NCI-H526 (cell line): ENCODE data around the gene UMPS.

Source experiments
- DNase-seq, 2 experiments: peaks; one replicate each; lab custom pipeline; 2025; lab: John Stamatoyannopoulos, UW

UMPS gene

DNA sequence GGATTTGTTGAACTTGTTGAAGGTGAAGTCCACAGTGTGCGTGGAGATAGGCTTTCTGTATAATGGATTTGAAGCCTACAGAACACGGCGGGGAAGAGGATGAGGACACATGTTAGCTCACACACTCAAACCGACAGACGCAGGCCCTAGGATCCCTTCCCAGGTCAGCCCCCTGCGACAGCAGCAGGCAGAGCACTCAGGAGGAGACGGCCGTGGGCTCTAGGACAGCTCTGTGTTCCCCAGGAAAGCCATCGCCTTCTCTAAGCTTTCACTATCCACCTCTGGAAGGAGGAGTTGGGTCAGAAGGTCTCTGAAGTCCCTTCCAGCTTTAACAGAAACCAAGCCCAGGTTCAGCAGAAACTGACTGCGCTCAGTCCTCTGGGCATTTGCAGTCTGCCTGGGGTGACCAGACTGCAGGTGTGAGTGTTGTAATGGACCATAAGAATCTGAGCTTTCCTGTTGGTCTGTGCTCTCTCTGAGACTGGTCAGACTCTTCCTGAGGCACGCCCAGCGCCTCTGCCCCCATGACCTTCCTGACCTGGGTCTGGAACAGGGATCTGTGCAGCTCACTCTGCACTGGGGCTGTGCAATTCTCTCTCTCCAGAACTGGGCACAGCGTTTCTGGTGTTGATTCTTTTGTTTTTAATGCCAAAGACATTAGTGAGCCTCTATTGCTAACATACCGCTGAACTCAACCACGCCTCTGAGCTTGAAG, 33.5 kb downstream of the UMPS start:
- no peak for DNase-seq

- DNase-seq: no peak
Observed at GRCh38 chr3:124764746-124765145, 34.5 kb downstream of the UMPS start.

DNA sequence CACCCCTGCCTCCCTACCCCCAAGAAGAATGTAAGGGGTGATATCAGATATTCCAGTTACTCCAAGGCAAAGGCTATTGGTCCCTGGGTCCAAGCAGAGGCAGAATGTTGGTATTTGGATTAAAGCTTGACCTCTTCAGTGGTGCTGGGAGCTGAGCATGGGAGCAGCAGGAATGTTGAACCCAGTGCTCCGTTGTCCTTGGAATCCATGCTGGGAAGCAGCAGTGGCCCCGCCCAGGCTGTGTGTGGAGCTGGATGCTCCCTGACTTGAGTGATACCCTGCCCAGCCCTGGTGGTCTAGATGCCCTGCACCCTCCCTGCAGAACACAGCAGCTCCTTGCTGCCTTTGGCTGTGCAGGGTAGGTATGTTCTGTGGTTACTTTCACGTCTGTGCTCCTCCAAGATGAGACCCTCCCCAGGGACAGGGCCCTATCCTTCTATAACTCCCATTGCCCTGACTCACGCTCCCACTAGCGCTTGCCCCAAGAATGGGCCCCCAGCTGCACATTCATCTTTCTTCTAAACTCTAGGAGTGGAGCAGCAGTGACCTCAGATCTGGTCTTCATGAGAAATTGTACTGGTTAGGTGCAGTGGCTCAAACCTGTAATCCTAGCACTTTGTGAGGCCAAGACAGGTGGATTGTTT, 35.1 kb downstream of the UMPS start:
- no peak for DNase-seq

GRCh38 chr3:124766113-124767095, 36.2 kb downstream of the UMPS start:
- no peak for DNase-seq

- no peak for DNase-seq
Observed at GRCh38 chr3:124767264-124767663, 37.0 kb downstream of the UMPS start.

DNA sequence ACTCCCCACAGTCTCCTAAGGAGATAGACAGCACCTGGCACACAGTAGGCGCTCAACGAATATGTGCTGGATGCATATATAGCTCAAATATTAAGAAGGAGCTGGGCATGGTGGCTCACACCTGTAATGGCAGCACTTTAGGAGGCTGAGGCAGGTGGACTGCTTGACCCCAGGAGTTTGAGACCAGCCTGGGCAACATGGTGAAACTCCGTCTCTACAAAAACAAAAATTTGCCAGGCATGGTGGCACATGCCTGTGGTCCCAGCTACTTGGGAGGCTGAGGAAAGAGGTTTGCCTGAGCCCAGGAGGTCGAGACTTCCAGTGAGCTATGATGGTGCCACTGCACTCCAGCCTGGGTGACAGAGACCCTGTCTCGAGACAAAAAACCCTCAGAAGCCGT, 37.4 kb downstream of the UMPS start:
- no peak for DNase-seq

DNA sequence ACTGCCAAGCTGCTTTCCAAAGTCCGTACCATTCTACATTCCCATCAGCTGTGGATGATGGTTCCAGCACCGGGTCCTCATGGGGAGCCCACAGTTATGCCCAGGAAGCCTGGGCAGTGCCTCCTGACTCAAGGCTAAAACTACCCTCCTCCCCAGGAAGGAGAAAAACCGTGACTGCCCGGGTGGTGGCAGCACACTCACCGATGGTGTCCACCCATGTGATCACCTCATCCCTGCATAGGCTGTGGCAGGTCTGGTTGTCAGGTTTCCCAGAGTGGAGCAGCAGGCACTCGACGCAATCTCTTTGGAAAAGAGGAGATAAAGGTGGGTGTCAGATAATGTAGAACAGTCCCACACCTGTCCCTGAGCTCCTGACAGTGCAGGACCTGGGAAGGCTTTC, 38.6 kb downstream of the UMPS start:
- DNase-seq: peak; percentile 43 to 72

- DNase-seq: no peak
Observed at GRCh38 chr3:124769462-124769861, 39.2 kb downstream of the UMPS start.

GRCh38 chr3:124770336-124771082, 40.3 kb downstream of the UMPS start:
- DNase-seq: peak in 1 of 2 experiments; percentile 33

DNA sequence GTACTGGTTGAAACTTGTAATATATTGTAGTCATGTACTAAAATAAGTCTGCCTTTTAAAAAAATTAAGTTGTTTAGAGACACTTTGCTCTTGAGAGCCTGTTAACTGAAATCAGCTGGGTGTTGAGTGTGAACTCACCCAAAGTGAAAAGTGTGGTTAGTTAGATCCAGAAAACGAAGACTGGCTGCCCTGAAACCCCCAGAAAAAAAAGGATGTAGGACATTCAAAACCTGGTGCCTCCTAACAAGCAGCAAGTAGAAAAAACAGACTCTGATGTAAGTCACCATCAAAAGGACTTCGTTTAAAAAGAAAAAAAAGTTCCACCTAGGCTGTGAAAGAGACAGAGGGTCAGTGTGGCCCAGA, 40.8 kb downstream of the UMPS start:
- no peak for DNase-seq

DNA sequence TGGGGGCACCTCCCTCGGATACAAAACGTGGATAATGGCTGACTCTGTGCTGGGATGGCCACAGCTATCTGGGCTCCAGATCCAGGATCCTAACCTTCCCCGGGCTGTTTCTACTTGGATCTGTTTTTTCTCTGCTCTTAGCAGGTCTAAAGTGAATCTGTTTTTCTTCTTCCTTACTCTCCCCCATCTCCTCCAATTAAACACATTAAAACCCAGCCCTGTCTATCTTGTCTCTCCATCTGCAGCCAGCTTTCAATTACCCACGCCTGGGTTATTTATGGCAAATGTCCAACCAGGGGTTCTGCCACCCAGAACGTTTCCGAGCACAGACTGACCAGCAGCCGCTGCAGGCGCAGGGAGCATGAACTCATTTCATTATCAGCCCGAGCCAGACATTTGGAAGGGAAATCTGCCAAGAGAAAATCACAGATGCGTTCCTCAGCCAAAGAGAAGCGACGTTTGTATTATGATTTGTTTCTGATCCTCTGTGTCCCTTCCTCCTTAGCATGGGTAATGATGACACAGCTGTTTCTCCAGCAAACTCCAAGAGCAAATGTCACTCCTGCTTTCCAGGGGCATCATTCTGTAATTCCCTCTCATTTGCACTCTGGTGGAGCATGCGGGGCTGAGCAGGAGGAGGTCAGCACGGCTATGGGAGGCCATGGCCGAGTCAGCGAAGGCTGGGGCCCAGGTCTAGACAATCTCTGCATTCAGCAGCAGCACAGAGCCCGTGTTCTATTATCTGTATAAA, 42.0 kb downstream of the UMPS start:
- peak in 1 of 2 experiments; percentile 18 for DNase-seq

- no peak for DNase-seq
Observed at GRCh38 chr3:124773351-124774326, 43.4 kb downstream of the UMPS start.

DNA sequence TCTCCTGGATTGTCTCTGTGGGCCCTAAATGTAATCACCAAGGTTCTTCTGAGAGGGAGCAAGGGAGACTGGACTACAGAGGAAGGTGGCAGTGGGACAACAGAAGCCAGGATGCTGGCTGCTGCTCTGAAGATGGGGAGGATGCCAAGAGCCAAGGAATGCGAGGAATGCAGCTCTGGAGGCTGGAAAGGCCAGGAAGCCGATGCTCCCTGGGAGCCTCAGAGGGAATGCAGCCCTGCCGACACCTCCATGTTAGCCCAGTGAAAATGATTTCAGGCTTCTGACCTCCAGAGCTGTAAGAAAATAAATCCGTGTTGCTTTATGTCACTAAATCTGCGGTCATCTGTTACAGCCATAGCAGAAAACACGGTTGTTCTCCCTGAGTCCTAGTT, 44.1 kb downstream of the UMPS start:
- DNase-seq: no peak

GRCh38 chr3:124774841-124775402, 44.7 kb downstream of the UMPS start:
- no peak for DNase-seq

DNA sequence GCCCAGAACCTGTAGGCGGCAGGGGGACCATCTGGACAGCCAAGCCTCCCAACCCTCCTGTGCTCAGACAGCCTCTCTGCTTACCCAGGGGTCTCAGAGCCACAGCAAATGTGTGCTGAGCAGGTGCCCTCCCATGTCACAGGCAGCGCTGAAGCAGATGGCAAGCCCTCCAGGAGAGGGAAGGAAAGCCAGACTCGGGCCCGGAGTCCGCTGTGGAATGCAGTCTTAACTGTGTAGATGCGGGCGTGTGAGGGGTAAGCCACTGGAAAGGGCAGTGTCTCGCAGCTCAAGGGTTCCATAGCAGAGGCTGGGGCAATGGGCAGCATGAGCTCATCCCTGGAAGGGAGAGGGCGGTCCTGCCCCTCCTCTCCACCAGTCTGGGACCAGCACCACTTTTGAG, 45.6 kb downstream of the UMPS start:
- no peak for DNase-seq

GRCh38 chr3:124776856-124777255, 46.6 kb downstream of the UMPS start:
- no peak for DNase-seq

- DNase-seq: no peak
Observed at GRCh38 chr3:124777762-124778470, 47.7 kb downstream of the UMPS start.

DNA sequence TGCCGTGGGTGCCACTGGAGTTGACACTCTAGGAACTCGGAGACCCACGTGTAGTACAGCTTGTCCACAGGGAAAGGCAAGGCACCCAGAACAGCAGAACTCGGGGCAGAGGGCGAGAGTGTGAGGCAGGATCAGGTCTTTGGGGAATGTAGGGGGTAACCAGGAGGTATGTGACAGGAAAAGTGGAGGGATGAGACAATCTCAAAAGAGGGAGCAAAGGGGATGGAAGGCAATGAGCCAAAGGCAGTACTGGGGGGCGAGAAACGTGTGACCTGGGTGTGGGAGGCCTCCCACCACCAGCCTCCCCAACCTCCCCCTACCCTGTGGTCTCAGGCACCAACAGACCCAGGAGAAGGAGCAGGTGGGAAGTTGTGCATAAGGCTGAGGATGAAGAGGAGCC, 48.9 kb downstream of the UMPS start:
- DNase-seq: no peak

DNA sequence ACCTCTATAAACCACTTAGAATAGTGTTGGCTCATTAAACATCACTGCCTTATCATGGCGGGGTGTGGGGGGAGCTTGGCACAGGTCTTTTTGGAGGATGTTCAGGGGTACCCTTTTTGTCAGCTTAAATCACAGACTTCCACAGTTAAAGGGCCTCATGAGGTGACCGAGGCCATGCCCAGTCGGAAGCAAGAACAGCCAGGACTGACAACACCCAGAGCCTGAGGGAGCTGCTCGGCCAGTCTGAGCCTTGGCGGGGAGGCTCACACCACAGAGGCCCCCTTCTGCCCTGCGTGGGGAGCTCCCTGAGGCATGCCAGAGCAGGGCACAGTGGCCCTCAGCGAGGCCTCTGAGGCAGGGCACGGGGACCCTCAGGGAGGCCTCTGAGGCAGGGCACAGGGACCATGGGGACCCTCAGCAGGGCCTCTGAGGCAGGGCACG, 49.5 kb downstream of the UMPS start:
- no peak for DNase-seq
